NCI-H1105 treated with DMSO at 0.1 percent for 48 hours (cell line): Measurements from ENCODE around the gene TMEM41B.
A peak's percentile ranks its signal among the peaks of the same experiment; 100 is the strongest.
"Not testable (repeated sequence)": the region's sequence is repeated elsewhere in the genome, so short reads cannot be mapped to it uniquely, and the experiment has no call there.

Experiments used
- DNase-seq: peaks from one replicate; lab custom pipeline; 2025; lab: John Stamatoyannopoulos, UW

TMEM41B gene, protein sequence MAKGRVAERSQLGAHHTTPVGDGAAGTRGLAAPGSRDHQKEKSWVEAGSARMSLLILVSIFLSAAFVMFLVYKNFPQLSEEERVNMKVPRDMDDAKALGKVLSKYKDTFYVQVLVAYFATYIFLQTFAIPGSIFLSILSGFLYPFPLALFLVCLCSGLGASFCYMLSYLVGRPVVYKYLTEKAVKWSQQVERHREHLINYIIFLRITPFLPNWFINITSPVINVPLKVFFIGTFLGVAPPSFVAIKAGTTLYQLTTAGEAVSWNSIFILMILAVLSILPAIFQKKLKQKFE

DNA sequence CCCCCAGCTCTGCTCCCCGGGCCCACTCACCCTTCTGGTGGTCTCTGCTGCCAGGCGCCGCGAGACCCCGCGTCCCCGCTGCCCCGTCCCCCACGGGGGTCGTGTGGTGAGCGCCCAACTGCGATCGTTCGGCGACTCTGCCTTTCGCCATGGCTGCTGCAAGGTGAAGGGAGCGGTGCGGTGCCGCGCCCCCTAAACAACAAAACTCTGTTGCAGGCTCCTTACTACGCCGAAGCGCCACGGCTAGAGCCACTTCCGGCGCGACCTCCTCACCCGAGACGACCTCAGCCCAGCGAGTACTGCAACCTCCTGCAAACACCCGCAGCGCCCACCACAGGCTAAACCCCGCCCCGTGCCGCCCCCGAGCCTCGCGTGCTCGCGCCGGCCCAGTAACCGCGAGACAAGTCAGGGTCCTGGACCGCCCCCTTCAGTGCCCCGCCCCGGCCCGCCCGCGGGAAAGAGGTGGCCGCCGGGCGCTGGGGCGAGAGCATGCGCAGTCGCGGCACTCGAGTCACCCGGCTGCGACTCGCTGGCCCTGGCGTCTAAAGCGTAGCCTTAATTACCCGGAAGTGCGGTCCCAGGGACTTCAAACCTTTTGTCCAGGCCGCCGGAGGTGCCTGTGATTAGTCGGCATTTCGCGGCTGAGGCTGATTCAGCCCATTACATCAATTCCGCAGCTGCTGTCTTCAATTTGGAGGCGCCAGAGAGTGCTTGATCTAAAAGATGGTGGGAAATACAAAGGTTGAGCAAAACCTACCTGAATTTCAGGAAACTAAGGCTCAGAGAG, at the start of gene TMEM41B:
TSS of gene TMEM41B (minus strand) at position 303 of the 787 bp plus-strand sequence. CDS start at position 151, 152 bp downstream.
- DNase-seq = peak; percentile 99

DNA sequence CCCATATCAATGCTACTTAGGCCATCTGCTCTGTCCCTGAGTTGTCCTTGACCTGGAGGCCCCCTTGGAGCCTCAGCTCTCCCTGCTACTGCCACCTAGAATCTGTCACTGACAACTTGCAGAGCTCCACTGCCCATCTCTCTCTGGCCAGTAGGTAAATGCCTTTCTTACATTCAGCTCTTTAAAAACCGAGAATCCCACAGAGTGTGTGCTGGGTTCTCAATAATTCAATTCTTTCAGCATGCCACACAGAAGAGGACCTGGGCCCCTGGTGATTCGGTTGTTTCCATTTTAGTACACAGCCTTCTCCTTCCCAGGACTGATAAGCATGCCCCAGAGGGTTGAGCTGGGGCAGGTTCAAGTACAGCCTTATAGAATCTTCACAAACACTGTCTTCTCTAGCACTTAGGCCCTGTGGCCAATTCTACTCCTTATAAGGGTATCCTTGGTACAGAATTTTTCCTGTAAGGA, 48.0 kb upstream of the TMEM41B start:
- no peak for DNase-seq

DNA sequence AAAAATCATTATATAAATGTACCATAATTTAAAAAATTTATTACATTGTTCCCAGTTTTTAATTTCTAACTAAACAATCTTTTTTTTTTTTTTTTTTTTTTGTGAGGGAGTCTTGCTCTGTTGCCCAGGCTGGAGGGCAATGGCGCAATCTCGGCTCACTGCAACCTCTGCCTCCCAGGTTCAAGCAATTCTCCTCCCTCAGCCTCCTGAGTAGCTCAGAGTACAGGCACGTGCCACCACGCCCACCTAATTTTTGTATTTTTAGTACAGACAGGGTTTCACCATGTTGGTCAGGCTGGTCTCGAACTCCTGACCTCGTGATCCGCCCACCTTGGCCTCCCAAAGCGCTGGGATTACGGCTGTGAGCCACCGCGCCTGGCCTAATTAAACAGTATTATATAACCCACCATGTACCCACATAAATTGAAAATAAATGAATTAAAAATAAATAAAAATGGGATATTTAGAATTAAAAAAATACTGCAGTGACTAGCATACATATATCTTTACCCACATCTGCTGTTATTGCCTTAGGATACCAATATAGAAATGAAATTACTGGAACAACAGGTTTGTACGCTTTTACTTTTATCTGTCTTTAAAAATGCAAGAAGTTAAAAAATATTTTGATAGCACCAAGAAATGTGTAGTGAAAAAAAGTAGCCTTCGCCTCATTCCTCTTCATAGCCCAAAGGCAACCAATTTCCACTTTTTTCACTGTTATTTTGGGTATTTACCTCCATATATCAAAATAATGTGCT, 46.6 kb upstream of the TMEM41B start:
- not testable (repeated sequence) for DNase-seq

DNA sequence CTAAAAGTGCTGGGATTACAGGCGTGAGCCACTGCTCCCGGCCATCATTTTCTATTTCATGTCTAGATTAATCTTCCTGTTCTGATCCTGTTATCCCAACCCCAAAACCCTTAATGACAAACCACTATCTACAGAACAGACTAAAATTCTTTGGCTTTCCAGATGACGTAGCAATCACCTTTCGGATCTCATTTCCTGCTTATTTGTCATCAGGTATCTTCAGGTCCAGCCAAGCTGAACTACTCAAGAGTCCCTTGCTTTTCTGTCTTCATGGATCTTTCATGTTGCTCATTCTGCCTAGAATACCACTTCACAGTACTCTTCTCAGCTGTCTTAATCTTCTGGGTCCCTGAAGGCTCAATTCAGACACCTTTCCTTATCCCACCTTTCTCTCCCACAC, 42.6 kb upstream of the TMEM41B start:
- no peak for DNase-seq

- no peak for DNase-seq
Measured at GRCh38 chr11:9351321-9351881, 37.0 kb upstream of the TMEM41B start.

DNA sequence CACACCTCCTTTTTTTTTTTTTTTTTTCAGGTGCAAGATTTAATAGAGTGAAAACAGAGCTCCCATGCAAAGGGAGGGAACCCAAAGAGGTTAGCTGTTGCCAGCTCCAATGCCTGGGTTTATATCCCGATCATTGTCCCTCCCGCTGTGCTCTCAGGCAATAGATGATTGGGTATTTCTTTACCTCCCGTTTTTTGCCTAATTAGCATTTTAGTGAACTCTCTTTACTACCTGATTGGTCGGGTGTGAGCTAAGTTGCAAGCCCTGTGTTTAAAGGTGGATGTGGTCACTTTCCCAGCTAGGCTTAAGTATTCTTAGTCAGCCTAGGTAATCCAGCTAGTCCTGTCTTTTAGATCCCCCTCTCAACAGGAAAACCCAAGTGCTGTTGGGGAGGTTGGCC, 33.4 kb upstream of the TMEM41B start:
- DNase-seq = not testable (repeated sequence)

- DNase-seq = no peak
Measured at GRCh38 chr11:9347100-9347499, 32.7 kb upstream of the TMEM41B start.

- DNase-seq = no peak
Measured at GRCh38 chr11:9344061-9344680, 29.8 kb upstream of the TMEM41B start.

DNA sequence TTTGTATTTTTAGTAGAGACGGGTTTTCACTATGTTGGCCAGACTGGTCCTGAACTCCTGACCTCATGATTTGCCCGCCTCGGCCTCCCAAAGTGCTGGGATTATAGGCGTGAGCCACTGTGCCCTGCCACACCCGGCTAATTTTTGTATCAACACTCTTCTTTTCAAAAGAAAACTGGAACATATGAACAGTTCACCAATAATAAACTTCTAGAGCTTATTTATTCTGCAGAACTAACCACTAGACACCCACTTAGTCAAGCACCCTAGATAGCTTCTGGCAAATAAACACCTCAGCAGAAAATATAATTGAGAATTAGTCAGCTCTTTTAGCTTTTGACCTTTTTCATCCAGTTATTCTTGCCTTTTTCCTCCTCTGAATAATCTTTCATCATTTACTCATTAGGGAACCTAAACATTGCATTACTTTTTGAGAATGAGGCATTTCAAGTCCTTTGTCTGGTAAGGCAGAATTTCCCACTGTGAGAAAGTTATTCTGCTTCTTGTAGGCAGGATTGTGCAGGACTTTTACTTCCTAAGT, 27.3 kb upstream of the TMEM41B start:
- DNase-seq = no peak

- no peak for DNase-seq
Measured at GRCh38 chr11:9332655-9333054, 18.3 kb upstream of the TMEM41B start.

DNA sequence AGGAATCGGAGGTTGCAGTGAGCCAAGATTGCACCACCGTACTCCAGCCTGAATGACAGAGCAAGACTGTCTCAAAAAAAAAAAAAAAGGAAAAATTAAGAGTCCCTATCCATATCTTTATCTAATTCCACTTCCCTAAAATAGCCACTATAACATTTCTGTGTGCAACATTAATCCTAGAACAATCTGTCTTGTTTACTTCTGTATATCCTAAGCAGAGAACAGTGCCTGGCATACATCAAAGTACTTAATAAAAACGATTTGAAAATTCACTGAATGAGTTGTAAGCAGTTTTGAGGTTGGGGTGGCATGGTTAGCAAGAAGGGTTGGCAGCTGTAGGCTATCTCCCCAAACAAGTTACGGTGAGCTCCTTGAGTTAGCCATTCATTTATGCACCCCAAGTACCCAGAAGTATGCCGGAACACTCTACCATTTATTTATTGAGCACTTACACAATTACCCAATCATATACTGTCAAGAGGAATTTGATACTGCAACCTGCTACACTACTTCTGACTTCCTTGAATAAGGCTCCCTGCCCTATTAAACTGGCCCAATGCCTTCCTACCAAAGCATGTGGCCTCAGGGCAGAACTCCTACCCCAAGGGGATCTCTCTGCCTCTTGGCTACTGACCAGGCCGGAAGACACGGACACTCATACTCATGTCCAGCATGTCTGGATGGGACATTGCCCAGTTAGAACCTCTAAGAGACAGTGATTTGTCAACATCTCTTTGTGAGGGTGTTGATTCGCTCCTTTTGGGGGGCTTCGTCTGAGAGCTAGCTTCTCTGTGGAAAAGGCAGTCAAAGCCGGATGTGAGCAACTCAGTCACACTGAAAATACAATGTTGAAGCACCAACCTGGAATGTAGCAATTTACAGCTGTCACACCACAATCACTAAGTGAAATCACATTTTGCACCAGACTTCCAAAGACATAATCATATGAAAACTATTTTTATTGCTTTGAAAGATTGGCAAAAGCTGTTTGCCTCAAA, 16.3 kb upstream of the TMEM41B start:
- DNase-seq = no peak

DNA sequence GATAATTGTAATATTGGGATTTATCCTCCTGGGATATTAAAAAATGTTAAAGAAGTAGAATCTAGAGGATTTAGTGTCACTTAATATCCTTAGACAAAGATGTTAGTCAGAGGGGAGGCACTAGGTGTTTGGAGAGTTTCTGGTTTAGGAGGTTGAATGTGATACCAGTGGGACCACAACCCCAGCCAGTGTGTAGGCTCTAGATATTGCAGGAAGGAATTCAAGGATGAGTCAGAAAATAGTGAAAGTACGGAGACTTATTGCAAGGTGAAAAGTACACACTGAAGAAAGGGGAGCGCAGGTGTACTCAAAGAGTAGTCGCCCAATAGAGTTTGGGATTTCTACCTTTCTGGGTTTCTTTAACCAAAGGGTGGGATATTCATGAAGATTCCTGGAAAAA, 5.7 kb upstream of the TMEM41B start:
- no peak for DNase-seq

GRCh38 chr11:9319377-9320001, 5.1 kb upstream of the TMEM41B start:
- not testable (repeated sequence) for DNase-seq

DNA sequence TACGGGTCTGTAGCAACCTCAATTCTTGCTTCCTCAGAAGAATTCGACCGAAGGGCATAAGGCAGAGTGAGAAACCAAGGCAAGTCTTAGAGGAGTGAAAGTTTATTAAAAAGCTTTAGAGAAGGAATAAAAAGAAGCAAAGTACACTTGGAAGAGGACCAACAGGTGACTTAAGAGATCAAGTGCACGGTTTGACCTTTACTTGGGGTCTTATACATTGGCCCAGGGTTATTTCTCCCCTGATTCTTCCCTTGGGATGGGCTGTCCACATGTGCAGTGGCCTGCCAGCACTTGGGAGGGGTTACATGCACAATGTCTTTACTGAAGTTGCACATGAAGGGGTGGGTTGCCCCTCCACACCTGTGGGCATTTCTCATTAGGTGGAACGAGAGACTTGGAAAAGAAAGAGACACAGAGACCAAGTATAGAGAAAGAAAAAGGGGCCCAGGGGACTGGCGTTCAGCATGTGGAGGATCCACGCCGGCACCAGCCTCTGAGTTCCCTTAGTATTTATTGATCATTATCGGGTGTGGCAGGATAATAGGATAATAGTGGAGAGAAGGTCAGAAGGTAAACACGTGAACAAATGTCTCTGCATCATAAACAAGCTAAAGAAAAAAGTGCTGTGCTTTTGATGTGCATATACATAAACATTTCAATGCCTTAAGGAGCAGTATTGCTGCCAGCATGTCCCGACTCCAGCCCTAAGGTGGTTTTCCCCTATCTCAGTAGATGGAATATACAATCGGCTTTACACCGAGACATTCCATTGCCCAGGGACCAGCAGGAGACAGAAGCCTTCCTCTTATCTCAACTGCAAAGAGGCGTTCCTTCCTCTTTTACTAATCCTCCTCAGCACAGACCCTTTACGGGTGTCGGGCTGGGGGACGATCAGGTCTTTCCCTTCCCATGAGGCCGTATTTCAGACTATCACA, 4.3 kb upstream of the TMEM41B start:
- DNase-seq = not testable (repeated sequence)

DNA sequence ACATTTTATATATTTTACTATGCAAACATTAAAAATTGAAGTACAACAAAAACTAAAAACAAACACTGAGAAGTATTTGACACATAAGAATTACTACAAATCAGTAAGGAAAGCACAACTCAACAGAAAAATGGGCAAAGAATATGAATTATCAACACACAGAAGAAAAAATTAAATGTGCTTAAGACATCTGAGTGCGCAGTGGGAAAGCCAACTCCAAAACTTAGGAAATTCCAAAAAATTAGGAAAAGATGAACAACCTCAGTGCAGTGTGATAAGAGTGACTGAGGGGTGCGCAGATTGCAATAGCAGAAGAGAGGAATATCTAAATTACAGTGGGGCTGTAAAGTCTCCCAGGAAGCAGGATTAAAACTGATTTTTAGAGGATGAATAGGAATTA, 1.9 kb upstream of the TMEM41B start:
- DNase-seq = no peak

GRCh38 chr11:9315078-9315688, 790 bp upstream of the TMEM41B start:
- no peak for DNase-seq

GRCh38 chr11:9313648-9314290, 624 bp downstream of the TMEM41B start:
- peak; percentile 36 for DNase-seq
